Measurements from ENCODE around the gene ABCA2. TPM values are rescaled to one million over a fixed set of nuclear protein-coding genes. Genes with fewer than 3 reads are reported as not detected.

ABCA2 gene
- total RNA-seq, 1 experiment from 2014 or later = 22.4 TPM

DNA sequence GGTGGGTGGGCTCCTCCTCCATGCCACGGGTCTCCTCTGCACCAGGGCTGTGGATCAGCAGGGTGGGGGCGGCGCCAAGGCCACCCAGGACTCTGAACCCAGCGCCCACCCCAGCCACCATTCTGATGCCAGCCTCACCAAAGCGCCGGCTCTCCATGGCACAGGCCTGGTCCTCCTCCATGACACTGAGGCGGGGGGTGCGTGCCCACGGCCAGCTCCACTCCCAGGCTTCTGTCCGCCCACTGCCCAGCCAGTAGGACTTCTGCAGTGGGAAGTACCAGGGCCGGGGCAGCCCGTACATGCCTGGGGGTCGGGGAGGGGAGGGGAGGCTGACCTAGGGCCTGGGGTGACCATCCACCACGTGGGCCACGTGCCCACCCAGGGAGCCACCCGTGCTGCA lies 11.6 kb downstream of the ABCA2 start:
- Histone ChIP-seq H2BK120ac (ENCODE audit: low read depth, low read length, poor library complexity, severe bottlenecking) (no peak overlapping the region), H3K4me2 (ENCODE audit: insufficient read depth, insufficient read length, low read length) (no peak overlapping the region), H3T11ph (ENCODE audit: low read length) (no peak overlapping the region), H2BK20ac (ENCODE audit: low read depth, low read length, poor library complexity, severe bottlenecking) (no peak overlapping the region), H3K27me3 (ENCODE audit: insufficient read depth, low read length) (no peaks in the 10 kb centered on the region), H2AK5ac (ENCODE audit: insufficient read length, low read length) (no peak overlapping the region), H3K9ac (ENCODE audit: extremely low read depth, insufficient read length, low read length) (no peak overlapping the region), H3K4me1 (ENCODE audit: insufficient read depth, low read length) (no peaks in the 10 kb centered on the region), H3K56ac (ENCODE audit: insufficient read length, low read depth, low read length) (no peak overlapping the region), H4K91ac (ENCODE audit: insufficient read length, low read depth, low read length) (no peak overlapping the region), H4K8ac (replicated peaks; ENCODE audit: insufficient read length, low read depth, low read length) (no peak overlapping the region), H3K79me2 (ENCODE audit: insufficient read depth, low read length) (no peaks in the 10 kb centered on the region), H3K14ac (ENCODE audit: insufficient read depth, low read length) (no peak overlapping the region; the same call in 1 of the 2 replicates), H3K23ac (ENCODE audit: insufficient read length, low read depth, low read length) (no peak overlapping the region), H3K4ac (ENCODE audit: low read depth, low read length) (no peak overlapping the region), H3K79me1 (ENCODE audit: insufficient read depth, low read depth, low read length, poor library complexity, severe bottlenecking) (no peaks in the 10 kb centered on the region), H2BK15ac (ENCODE audit: low read depth, low read length) (no peak overlapping the region), H2BK12ac (ENCODE audit: insufficient read length, low read depth, low read length) (no peak overlapping the region), H3K9me3 (ENCODE audit: control insufficient read depth, low read depth, low read length) (no peaks in the 10 kb centered on the region), H3K18ac (ENCODE audit: insufficient read length, low read depth, low read length) (no peak overlapping the region), H2BK5ac (ENCODE audit: insufficient read length, low read length) (no peak overlapping the region), H4K5ac (ENCODE audit: insufficient read length, low read depth, low read length) (no peak overlapping the region), H3K27ac (ENCODE audit: insufficient read length, low read depth, low read length) (no peak overlapping the region), H4K20me1 (ENCODE audit: control insufficient read depth, insufficient read depth, insufficient read length) (peaks cover 2% of the 10 kb centered on the region), H2AFZ (ENCODE audit: low read length) (no peak overlapping the region), H3K23me2 (ENCODE audit: insufficient read length, low read depth, low read length, poor library complexity, severe bottlenecking) (no peaks in the 10 kb centered on the region)
- no CpG with 5 or more reads among the region's 16 CpGs for WGBS (ENCODE audit: extremely low coverage, insufficient read length, low lambda C conversion rate)
- Mint-ChIP-seq H3K4me1 (no peaks in the 10 kb centered on the region; a peak in 1 of 4 replicates), H3K27me3 (ENCODE audit: low read depth) (no peaks in the 10 kb centered on the region; the same call in 1 of the 2 replicates), H3K27ac (no peak overlapping the region), H3K9me3 (no peaks in the 10 kb centered on the region), H3K4me3 (no peak overlapping the region), H3K36me3 (ENCODE audit: insufficient read depth in 1 of 3, low read depth in 3 of 3) (peaks cover 4 to 13% (median 6%) of the 10 kb centered on the region in 3 experiments; a peak in 5 of 7 replicates)
- TF ChIP-seq CTCF (conservative IDR thresholded peaks at IDR 0.05) = no peak
- no peak for DNase-seq

All from H9 (cell line).